ENCODE data around the gene LINC00237. TPM values are rescaled to one million over a fixed set of nuclear protein-coding genes. Genes with fewer than 3 reads are reported as not detected.

The LINC00237 gene
- not detected in 2 replicates for total RNA-seq

DNA sequence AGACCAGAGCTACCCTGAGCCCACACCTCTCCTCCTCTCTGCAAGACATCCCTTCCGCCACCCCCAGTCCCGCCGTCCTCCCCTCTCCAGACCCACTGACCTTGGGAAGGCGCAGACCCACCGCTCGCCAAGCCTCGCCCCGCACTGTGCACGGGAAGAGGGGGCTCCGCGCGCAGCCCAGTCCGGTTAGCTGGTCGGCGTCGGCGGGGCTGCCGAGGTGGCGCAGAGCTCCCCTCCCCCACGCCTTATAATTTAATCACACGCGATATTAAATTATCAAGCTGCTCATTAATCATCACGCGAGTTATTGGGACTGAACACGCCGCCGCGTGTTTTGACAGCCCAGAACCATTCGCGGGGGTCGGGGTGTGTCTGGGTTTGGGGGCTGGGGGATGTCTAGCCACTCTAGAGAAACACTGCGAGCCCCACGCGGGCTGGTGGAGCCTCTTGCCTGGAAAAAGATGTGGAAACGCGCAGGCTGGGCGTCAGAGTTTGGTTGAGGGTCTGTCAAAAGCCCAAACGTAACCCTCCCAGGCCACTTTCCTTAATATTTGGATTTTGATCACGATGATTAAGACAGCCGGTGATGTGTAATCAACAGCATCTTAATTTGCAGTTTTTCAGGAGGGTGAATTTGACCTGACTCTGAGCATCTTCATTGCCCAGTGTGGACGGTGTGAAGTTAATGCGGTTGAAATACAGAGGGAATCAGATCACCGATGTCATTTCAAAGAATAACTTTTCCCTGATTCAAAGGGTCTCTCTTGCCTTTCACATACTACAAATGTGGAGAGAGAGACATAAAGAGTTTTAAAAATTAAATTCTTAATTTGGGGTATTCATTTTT is at the start of gene LINC00237:
LINC00237 (minus strand) TSS at position 188 of the 847 bp plus-strand sequence.

DNA sequence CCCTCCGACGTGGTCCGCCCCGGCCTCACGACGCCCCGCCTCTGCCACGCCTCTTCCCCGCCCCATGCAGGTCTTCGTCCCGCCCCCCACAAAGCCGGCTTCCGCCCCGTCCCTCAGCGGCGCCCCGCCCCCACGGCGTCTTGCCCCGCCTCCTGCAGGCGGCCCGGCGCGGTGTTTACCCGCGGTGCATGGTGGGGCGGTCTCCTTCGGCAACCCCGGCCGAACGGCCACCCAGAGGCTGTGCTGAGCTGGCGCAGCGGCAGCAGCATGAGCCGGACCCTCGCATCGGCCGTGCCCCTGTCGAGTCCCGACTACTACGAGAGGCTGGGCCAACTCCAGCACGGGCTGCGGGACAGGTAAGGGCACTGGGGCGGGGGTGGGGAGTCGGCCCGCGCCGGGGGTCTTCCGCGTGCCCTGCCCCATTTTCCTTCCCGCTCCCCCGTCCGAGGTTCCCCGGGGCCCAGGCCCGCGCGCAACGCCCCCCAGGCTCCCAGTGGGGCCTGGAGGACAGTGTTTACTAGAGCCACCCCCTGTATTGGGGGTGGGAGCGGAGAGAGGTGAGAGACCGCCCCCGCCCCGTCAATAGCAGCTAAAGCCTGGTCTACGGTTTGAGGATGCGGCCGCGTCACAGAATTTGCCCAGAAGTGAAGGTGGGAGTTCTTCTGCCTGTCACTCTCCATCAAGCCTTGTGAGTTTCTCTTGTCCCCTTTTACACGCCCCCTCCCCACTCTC is 19.9 kb upstream of the LINC00237 start, which contains the start of gene KIZ:
KIZ (plus strand) TSS at position 234 of the 732 bp plus-strand sequence; CDS start at position 268, 34 bp downstream.

Small RNA genes within 50 kb of the gene (small RNA-seq; reads per million reads assigned to genes)
- not detected for gene RNA5SP477

Other genes with a start within 250 kb of the LINC00237 start
- 27.1 and 30.1 TPM in 2 replicates for gene KIZ, start 19.7 kb upstream of the LINC00237 start, total RNA-seq
- gene XRN2, start 197.0 kb upstream of the LINC00237 start, total RNA-seq, result 77.6 and 84.7 TPM in 2 replicates

Data from hair follicle dermal papilla cell (primary cell).